ENCODE measurements around the gene MT1G.

The MT1G gene

GRCh38 chr16:56662357-56663354, 5.2 kb downstream of the MT1G start:
- DNase-seq = no peak

GRCh38 chr16:56658327-56658875, 9.5 kb downstream of the MT1G start:
- DNase-seq = no peak

- DNase-seq = no peak
Observed at GRCh38 chr16:56657555-56658326, 10.1 kb downstream of the MT1G start, which contains the start of gene MT1F. Gene MT1F, plus strand, starts transcription at chr16:56657959. Its CDS starts 100 bp downstream, at chr16:56658059.

GRCh38 chr16:56653218-56653617, 14.6 kb downstream of the MT1G start:
- DNase-seq = no peak

GRCh38 chr16:56652600-56652999, 15.3 kb downstream of the MT1G start:
- DNase-seq = no peak

GRCh38 chr16:56651586-56651985, 16.3 kb downstream of the MT1G start, which contains the start of gene MT1B:
Gene MT1B, plus strand, starts transcription at chr16:56651886. Its CDS starts 68 bp downstream, at chr16:56651954.
- no peak for DNase-seq

GRCh38 chr16:56649820-56650219, 18.0 kb downstream of the MT1G start:
- DNase-seq = no peak

GRCh38 chr16:56649271-56649670, 18.6 kb downstream of the MT1G start:
- DNase-seq = no peak

GRCh38 chr16:56647641-56648431, 20.0 kb downstream of the MT1G start:
- DNase-seq = no peak

- DNase-seq = no peak
Observed at GRCh38 chr16:56645838-56646237, 22.0 kb downstream of the MT1G start.

- DNase-seq = no peak
Observed at GRCh38 chr16:56645311-56645710, 22.6 kb downstream of the MT1G start.

GRCh38 chr16:56643833-56644232, 24.0 kb downstream of the MT1G start:
- DNase-seq = no peak

GRCh38 chr16:56643080-56643778, 24.6 kb downstream of the MT1G start:
- DNase-seq = no peak

GRCh38 chr16:56641166-56641565, 26.7 kb downstream of the MT1G start:
- DNase-seq = no peak

GRCh38 chr16:56640076-56640475, 27.8 kb downstream of the MT1G start:
- no peak for DNase-seq

- no peak for DNase-seq
Observed at GRCh38 chr16:56639045-56639444, 28.8 kb downstream of the MT1G start.

- DNase-seq = no peak
Observed at GRCh38 chr16:56637814-56638750, 29.8 kb downstream of the MT1G start, which contains the start of gene MT1A. Gene MT1A, plus strand, starts transcription at chr16:56638666. Its CDS starts 73 bp downstream, at chr16:56638739.

- no peak for DNase-seq
Observed at GRCh38 chr16:56636616-56637413, 31.1 kb downstream of the MT1G start.

GRCh38 chr16:56635441-56635967, 32.4 kb downstream of the MT1G start:
- DNase-seq = no peak

Data from fibroblast of upper back skin (primary cell).